HEK293 (cell line): ENCODE data around the gene SLC38A9.
"Not testable (repeated sequence)": the region's sequence is repeated elsewhere in the genome, so short reads cannot be mapped to it uniquely, and the experiment has no call there.

Experiments
- CTCF ChIA-PET: fragments of 350-600 bp; formaldehyde crosslinking; extraction: SDS; loops from one replicate; lab custom pipeline; 2021; ENCODE audit warnings: antibody characterized with exemption; lab: Yijun Ruan, JAX
- POLR2A ChIA-PET: fragments of 300-600 bp; formaldehyde crosslinking; extraction: SDS; loops from one replicate; lab custom pipeline; 2020; ENCODE audit warnings: antibody characterized with exemption, inconsistent platforms; lab: Yijun Ruan, JAX
- H3K27ac ChIP-seq: fragments of 200-500 bp; sonication (Bioruptor generic); 2 replicates; pipeline ENCODE4 v1.5.1; 2014; ENCODE audit warnings: low read depth, low read length, control low read depth, inconsistent platforms; ENCODE audit errors: extremely low read depth
- H3K36me3 ChIP-seq, 2 experiments: fragments of 200-500 bp in 1 of 2; sonication (Bioruptor generic) in 1 of 2; 1 replicate in 1 of 2; 2 replicates in 1 of 2; pipeline ENCODE4 v1.5.1; 2014 to 2017; ENCODE audit warnings: inconsistent platforms in 2 of 2, low read length in 2 of 2; ENCODE audit not compliant: control insufficient read depth in 2 of 2, insufficient read depth in 1 of 2
- H3K4me1 ChIP-seq: fragments of 200-500 bp; sonication (Bioruptor generic); 2 replicates; pipeline ENCODE4 v1.5.1; 2014; ENCODE audit warnings: mild to moderate bottlenecking, low read length, inconsistent platforms; ENCODE audit not compliant: control insufficient read depth, insufficient read depth
- H3K4me3 ChIP-seq: 2 replicates; pipeline ENCODE4 v1.5.1; 2011; ENCODE audit warnings: low read depth, mild to moderate bottlenecking, control low read depth, low read length, moderate library complexity
- H3K9me3 ChIP-seq: fragments of 200-500 bp; sonication (Bioruptor generic); 2 replicates; pipeline ENCODE4 v1.5.1; 2014; ENCODE audit warnings: low read depth, low read length, inconsistent platforms; ENCODE audit not compliant: control insufficient read depth, insufficient read depth
- HIC1 ChIP-seq: fragments of 450-650 bp; formaldehyde crosslinking; IDR thresholded peaks from 2 replicates; pipeline ENCODE4 v1.5.1; 2016; ENCODE audit warnings: missing biosample characterization, missing genetic modification characterization
- KLF16 ChIP-seq: fragments of 450-650 bp; formaldehyde crosslinking; IDR thresholded peaks from 2 replicates; pipeline ENCODE4 v1.5.1; 2017; ENCODE audit warnings: missing biosample characterization, missing genetic modification characterization
- PRDM6 ChIP-seq: fragments of 450-650 bp; formaldehyde crosslinking; IDR thresholded peaks from 2 replicates; pipeline ENCODE4 v1.5.1; 2017; ENCODE audit warnings: missing biosample characterization, missing genetic modification characterization
- ZBTB6 ChIP-seq: fragments of 450-650 bp; formaldehyde crosslinking; IDR thresholded peaks from 2 replicates; pipeline ENCODE4 v1.5.1; 2017; ENCODE audit warnings: missing biosample characterization, missing genetic modification characterization
- ZNF302 ChIP-seq: fragments of 450-650 bp; formaldehyde crosslinking; IDR thresholded peaks from 2 replicates; pipeline ENCODE4 v1.5.1; 2016; ENCODE audit warnings: missing biosample characterization, missing genetic modification characterization, low read depth
- ZNF341 ChIP-seq: fragments of 450-650 bp; formaldehyde crosslinking; IDR thresholded peaks from 2 replicates; pipeline ENCODE4; 2016; ENCODE audit warnings: low read depth, missing biosample characterization, missing genetic modification characterization
- ZNF398 ChIP-seq: fragments of 450-650 bp; formaldehyde crosslinking; IDR thresholded peaks from 2 replicates; pipeline ENCODE4 v1.5.1; 2017; ENCODE audit warnings: missing biosample characterization, missing genetic modification characterization
- ZNF544 ChIP-seq: fragments of 450-650 bp; formaldehyde crosslinking; IDR thresholded peaks from 2 replicates; pipeline ENCODE4 v1.5.0; 2017; ENCODE audit warnings: missing biosample characterization, missing genetic modification characterization
- ZNF571 ChIP-seq: fragments of 450-650 bp; formaldehyde crosslinking; IDR thresholded peaks from 2 replicates; pipeline ENCODE4 v1.5.0; 2017; ENCODE audit warnings: missing biosample characterization, missing genetic modification characterization
- ZNF843 ChIP-seq: fragments of 450-650 bp; formaldehyde crosslinking; IDR thresholded peaks from 2 replicates; pipeline ENCODE4 v1.5.1; 2016; ENCODE audit warnings: missing biosample characterization, missing genetic modification characterization
- ZSCAN5A ChIP-seq: fragments of 450-650 bp; formaldehyde crosslinking; IDR thresholded peaks from 2 replicates; pipeline ENCODE4 v1.5.1; 2016; ENCODE audit warnings: missing biosample characterization, missing genetic modification characterization

Gene SLC38A9

GRCh38 chr5:55607309-55607708, 104.8 kb downstream of the SLC38A9 start:
- CTCF ChIA-PET, result interaction anchor here (0.5 kb wide), 1 partner anchor 45 kb away, joined by 3 read pairs; no protein-coding TSS in a partner anchor
- H3K9me3 ChIP-seq, result not testable (repeated sequence)
- TF ChIP-seq HIC1 (tag by site-specific recombination), result 0 out of 2 replicates have a peak, but pooled peaks have one; percentile 31
- TF ChIP-seq, all 188 proteins: peak for 1; not testable (repeated sequence) for 187
- POLR2A ChIA-PET, result interaction anchor here (0.7 kb wide), 1 partner anchor 53 kb away, joined by 3 read pairs; no protein-coding TSS in a partner anchor
- not testable (repeated sequence) for H3K4me3 ChIP-seq, H3K36me3 ChIP-seq, H3K4me1 ChIP-seq, H3K27ac ChIP-seq

GRCh38 chr5:55604611-55605067, 107.5 kb downstream of the SLC38A9 start:
- Histone ChIP-seq H3K4me3 (no peak overlapping the region), H3K9me3 (no peaks in the 10 kb centered on the region), H3K27ac (0 out of 2 replicates have a peak overlapping the region, but pooled peaks have one; percentile 12), H3K36me3 (no peaks in the 10 kb centered on the region), H3K4me1 (peaks cover 16% of the 10 kb centered on the region)
- POLR2A ChIA-PET, result no interaction called here
- CTCF ChIA-PET, result no interaction called here
- no peak for TF ChIP-seq ZSCAN5A
- TF ChIP-seq ZNF571 (tag by site-specific recombination), result no peak
- TF ChIP-seq PRDM6 (tag by site-specific recombination), result peak; percentile 43; the same call in 1 of the 2 replicates
- TF ChIP-seq ZNF544 (tag by site-specific recombination), result no peak

GRCh38 chr5:55603922-55604321, 108.2 kb downstream of the SLC38A9 start:
- no peak overlapping the region for H3K27ac ChIP-seq
- peaks cover 16% of the 10 kb centered on the region for H3K4me1 ChIP-seq
- H3K36me3 ChIP-seq, result no peaks in the 10 kb centered on the region
- CTCF ChIA-PET, result interaction anchor here (0.9 kb wide), 1 partner anchor 24 kb away, joined by 3 read pairs; no protein-coding TSS in a partner anchor
- H3K9me3 ChIP-seq, result no peaks in the 10 kb centered on the region
- POLR2A ChIA-PET, result no interaction called here
- no peak overlapping the region for H3K4me3 ChIP-seq
- TF ChIP-seq ZNF341 (no peak), ZNF398 (tag by site-specific recombination) (no peak), KLF16 (tag by site-specific recombination) (no peak), ZBTB6 (tag by site-specific recombination) (no peak), ZNF302 (tag by site-specific recombination) (no peak), PRDM6 (tag by site-specific recombination) (peak; percentile 19; the same call in 1 of the 2 replicates), ZNF843 (tag by site-specific recombination) (no peak)
